HK-2 (cell line): ENCODE results near the gene FTO.

Experiments used
- DNase-seq: peaks from one replicate; pipeline ENCODE4 v3.0.0-alpha.2; 2018; ENCODE audit not compliant: unreplicated experiment

FTO gene

GRCh38 chr16:54006693-54007092 is 302.7 kb downstream of the FTO start:
- no peak for DNase-seq

- DNase-seq: no peak
Measured at GRCh38 chr16:54007504-54007903, 303.5 kb downstream of the FTO start.

- DNase-seq: no peak
Measured at GRCh38 chr16:54009464-54010176, 305.7 kb downstream of the FTO start.

- no peak for DNase-seq
Measured at GRCh38 chr16:54015147-54015546, 311.2 kb downstream of the FTO start.

- DNase-seq: no peak
Measured at GRCh38 chr16:54022362-54022761, 318.4 kb downstream of the FTO start.

GRCh38 chr16:54026456-54026855 is 322.5 kb downstream of the FTO start:
- no peak for DNase-seq

GRCh38 chr16:54027062-54027461 is 323.1 kb downstream of the FTO start:
- DNase-seq: no peak

GRCh38 chr16:54027558-54027957 is 323.6 kb downstream of the FTO start:
- DNase-seq: no peak

- DNase-seq: no peak
Measured at GRCh38 chr16:54027995-54028394, 324.0 kb downstream of the FTO start.

GRCh38 chr16:54030451-54030850 is 326.5 kb downstream of the FTO start:
- DNase-seq: no peak

GRCh38 chr16:54031107-54031760 is 327.3 kb downstream of the FTO start:
- no peak for DNase-seq

- DNase-seq: no peak
Measured at GRCh38 chr16:54033747-54034146, 329.8 kb downstream of the FTO start.

- DNase-seq: no peak
Measured at GRCh38 chr16:54034684-54035083, 330.7 kb downstream of the FTO start.

GRCh38 chr16:54040480-54040879 is 336.5 kb downstream of the FTO start:
- no peak for DNase-seq

GRCh38 chr16:54040975-54041374 is 337.0 kb downstream of the FTO start:
- no peak for DNase-seq

GRCh38 chr16:54048586-54049495 is 344.9 kb downstream of the FTO start:
- no peak for DNase-seq

GRCh38 chr16:54049591-54050458 is 345.9 kb downstream of the FTO start:
- DNase-seq: no peak

- no peak for DNase-seq
Measured at GRCh38 chr16:54050459-54051210, 346.7 kb downstream of the FTO start.

- no peak for DNase-seq
Measured at GRCh38 chr16:54051821-54052220, 347.9 kb downstream of the FTO start.

GRCh38 chr16:54052271-54052670 is 348.3 kb downstream of the FTO start:
- no peak for DNase-seq
